DND-41 (cell line): Measurements from ENCODE around the gene DHX36.

Source experiments
- ATAC-seq: fragments of 200-7000 bp; cut with Tn5 transposase; 3 replicates; pipeline ENCODE4 v1.9.1; 2021; ENCODE audit warnings: low read depth; ENCODE audit not compliant: insufficient read depth
- DNase-seq: peaks from one replicate; pipeline ENCODE4 v3.0.0-alpha.2; 2020
- H2AFZ ChIP-seq: 2 replicates; pipeline ENCODE4 v1.6.0; 2012; ENCODE audit warnings: low read depth, low read length
- H3K27ac ChIP-seq: 2 replicates; pipeline ENCODE4 v1.5.1; 2012; ENCODE audit warnings: low read length, inconsistent platforms
- H3K27me3 ChIP-seq: fragments of 200-600 bp; sonication (generic); 2 replicates; pipeline ENCODE4 v1.6.0; 2012; ENCODE audit warnings: low read length, mild to moderate bottlenecking, inconsistent platforms; ENCODE audit not compliant: insufficient read depth, poor library complexity
- H3K36me3 ChIP-seq: 2 replicates; pipeline ENCODE4 v1.5.1; 2012; ENCODE audit warnings: low read length, inconsistent platforms; ENCODE audit not compliant: insufficient read depth
- H3K4me1 ChIP-seq: 2 replicates; pipeline ENCODE4 v1.5.1; 2012; ENCODE audit warnings: mild to moderate bottlenecking, low read length; ENCODE audit not compliant: insufficient read depth
- H3K4me2 ChIP-seq: 2 replicates; pipeline ENCODE4 v1.6.0; 2012; ENCODE audit warnings: mild to moderate bottlenecking, moderate library complexity, low read length, inconsistent platforms; ENCODE audit not compliant: insufficient read depth
- H3K4me3 ChIP-seq, 2 experiments: fragments of 200-600 bp in 1 of 2; shearing (Covaris generic) in 1 of 2; 2 replicates each; pipeline ENCODE4 v1.5.1; 2012 to 2016; ENCODE audit warnings: inconsistent platforms in 2 of 2, low read length in 2 of 2, mild to moderate bottlenecking in 2 of 2, low read depth in 1 of 2, moderate library complexity in 1 of 2
- H3K79me2 ChIP-seq: 2 replicates; pipeline ENCODE4 v1.6.0; 2012; ENCODE audit warnings: low read length, inconsistent platforms; ENCODE audit not compliant: insufficient read depth
- H3K9ac ChIP-seq: 2 replicates; pipeline ENCODE4 v1.6.0; 2012; ENCODE audit warnings: low read depth, mild to moderate bottlenecking, inconsistent platforms, low read length, moderate library complexity
- H3K9me3 ChIP-seq: 2 replicates; pipeline ENCODE4 v1.5.1; 2012; ENCODE audit warnings: low read length, moderate library complexity, mild to moderate bottlenecking, inconsistent platforms; ENCODE audit not compliant: insufficient read depth, severe bottlenecking
- H4K20me1 ChIP-seq: 2 replicates; pipeline ENCODE4 v1.6.0; 2012; ENCODE audit warnings: low read length; ENCODE audit not compliant: insufficient read depth
- CTCF ChIP-seq: IDR thresholded peaks from 2 replicates; pipeline ENCODE4 v1.5.1; 2012; ENCODE audit warnings: borderline replicate concordance, low read length, moderate library complexity, mild to moderate bottlenecking; ENCODE audit not compliant: poor library complexity, severe bottlenecking; ENCODE audit errors: extremely low read depth
- EZH2 ChIP-seq: IDR thresholded peaks from 3 replicates; pipeline ENCODE4 v1.6.1; 2012; ENCODE audit warnings: borderline replicate concordance, low read depth, mild to moderate bottlenecking, moderate library complexity, low read length, inconsistent platforms; ENCODE audit not compliant: severe bottlenecking

DHX36 gene

GRCh38 chr3:154327871-154328270, 3.6 kb upstream of the DHX36 start:
- H3K4me2 ChIP-seq, result no peak overlapping the region
- H4K20me1 ChIP-seq, result no peaks in the 10 kb centered on the region
- no peak overlapping the region for H3K4me3 ChIP-seq
- H3K9ac ChIP-seq, result no peak overlapping the region
- DNase-seq (no peak), ATAC-seq (no peak)
- peaks cover 17% of the 10 kb centered on the region for H3K79me2 ChIP-seq
- H3K36me3 ChIP-seq, result no peaks in the 10 kb centered on the region
- no peaks in the 10 kb centered on the region for H3K9me3 ChIP-seq
- no peak overlapping the region for H2AFZ ChIP-seq
- TF ChIP-seq EZH2 (no peak), CTCF (no peak)
- no peak overlapping the region for H3K27ac ChIP-seq
- H3K27me3 ChIP-seq, result no peaks in the 10 kb centered on the region
- peaks cover 14% of the 10 kb centered on the region for H3K4me1 ChIP-seq

DNA sequence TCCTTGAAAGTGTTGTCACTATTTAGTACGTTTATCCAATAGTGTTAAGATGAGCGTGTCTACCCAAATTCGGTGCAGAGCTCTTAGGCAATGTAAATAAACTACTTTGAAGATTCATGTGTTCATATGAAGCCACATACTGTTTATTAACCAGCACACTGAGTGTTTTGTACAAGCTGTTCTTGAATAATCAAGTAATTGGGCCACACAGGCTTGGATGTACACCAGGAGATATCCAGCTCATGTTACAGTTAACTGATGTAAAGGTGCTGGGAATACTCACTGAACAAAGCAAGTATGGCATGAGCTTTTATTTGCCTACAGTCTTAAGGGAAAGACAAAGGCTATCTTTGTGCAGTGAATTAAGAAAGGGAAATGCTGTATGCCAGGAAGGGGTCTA, 632 bp upstream of the DHX36 start:
- Histone ChIP-seq H3K9ac (peak overlapping the region; percentile 67), H3K4me1 (peaks cover 43% of the 10 kb centered on the region), H3K36me3 (peaks cover 16% of the 10 kb centered on the region; the same call in 1 of the 2 replicates), H3K27ac (peak overlapping the region; percentile 87), H2AFZ (peak overlapping the region; percentile 92), H3K79me2 (peaks cover 46% of the 10 kb centered on the region), H3K4me2 (peak overlapping the region; percentile 56), H3K27me3 (no peaks in the 10 kb centered on the region), H3K9me3 (no peaks in the 10 kb centered on the region), H3K4me3 (peak overlapping the region; percentile 41 to 61; a peak in 3 of 4 replicates), H4K20me1 (peaks cover 13% of the 10 kb centered on the region)
- no peak for TF ChIP-seq EZH2
- no peak for TF ChIP-seq CTCF
- ATAC-seq (no peak), DNase-seq (no peak)

DNA sequence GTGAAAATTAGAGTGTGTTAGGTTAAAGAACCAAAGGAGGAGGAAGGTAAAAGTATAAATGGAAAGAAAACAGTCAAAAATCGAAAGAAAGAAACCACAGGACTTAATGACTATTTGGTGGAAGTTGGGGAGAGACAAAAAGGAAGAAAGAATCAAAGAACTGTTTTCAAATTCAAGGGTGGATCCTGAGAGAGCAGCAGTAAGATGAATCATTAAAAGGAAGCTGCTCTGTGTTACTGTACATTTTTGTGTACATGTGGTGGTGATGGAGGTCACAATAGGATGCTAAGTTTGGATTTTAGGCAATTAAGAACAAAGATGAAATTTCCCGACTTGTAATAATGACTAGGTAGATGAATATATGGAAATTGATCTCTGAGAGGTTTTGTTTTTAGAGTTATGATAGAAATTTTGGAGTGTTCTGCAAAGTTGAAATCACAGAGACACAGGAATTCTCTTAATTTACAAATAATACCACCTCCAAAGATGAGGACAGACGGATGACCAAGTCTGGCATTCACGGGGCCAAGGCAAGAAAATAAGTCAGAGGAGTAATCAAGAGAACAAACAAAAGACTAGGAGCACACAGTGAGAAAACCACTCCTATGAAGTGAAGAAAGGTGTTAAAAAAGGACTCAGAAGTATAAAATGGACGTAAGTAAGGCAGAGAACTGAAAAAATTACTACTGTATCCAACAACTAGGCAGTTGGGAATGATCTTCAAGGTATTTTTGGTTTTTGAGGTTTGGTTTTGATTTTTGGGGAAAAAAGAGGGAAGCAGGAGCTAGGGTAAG, 7.1 kb downstream of the DHX36 start:
- Histone ChIP-seq H3K4me3 (no peak overlapping the region), H3K27ac (no peak overlapping the region), H3K9ac (no peak overlapping the region), H2AFZ (no peak overlapping the region), H3K27me3 (no peaks in the 10 kb centered on the region), H3K79me2 (peaks cover 89% of the 10 kb centered on the region), H3K4me2 (peak overlapping the region; percentile 37; the same call in 1 of the 2 replicates), H3K4me1 (peaks cover 45% of the 10 kb centered on the region), H3K36me3 (peaks cover 68% of the 10 kb centered on the region), H4K20me1 (peaks cover 58% of the 10 kb centered on the region), H3K9me3 (no peaks in the 10 kb centered on the region)
- TF ChIP-seq CTCF, result no peak
- TF ChIP-seq EZH2, result no peak
- ATAC-seq, result no peak
- DNase-seq, result no peak
